Activated CD8-positive, alpha-beta memory T cell treated with anti-CD3 and anti-CD28 coated beads, Interleukin-2, amount 50 U/mL, for 24 hours (primary cell): ENCODE results near the gene TDRD12.
"Not testable (repeated sequence)": the region's sequence is repeated elsewhere in the genome, so short reads cannot be mapped to it uniquely, and the experiment has no call there.

Source experiments
- DNase-seq: peaks from one replicate; pipeline ENCODE4 v3.0.0-alpha.2; 2020; ENCODE audit errors: extremely low read depth

Gene TDRD12

GRCh38 chr19:32693151-32694108, 26.1 kb upstream of the TDRD12 start:
- not testable (repeated sequence) for DNase-seq

GRCh38 chr19:32694316-32694715, 25.3 kb upstream of the TDRD12 start:
- DNase-seq = not testable (repeated sequence)

- not testable (repeated sequence) for DNase-seq
These were observed 24.7 kb upstream of the TDRD12 start for GRCh38 chr19:32694851-32695250.

GRCh38 chr19:32695506-32695905, 24.1 kb upstream of the TDRD12 start:
- not testable (repeated sequence) for DNase-seq

GRCh38 chr19:32696771-32697170, 22.8 kb upstream of the TDRD12 start:
- DNase-seq = not testable (repeated sequence)

- DNase-seq = not testable (repeated sequence)
These were observed 19.4 kb upstream of the TDRD12 start for GRCh38 chr19:32700129-32700528.

GRCh38 chr19:32702010-32702409, 17.6 kb upstream of the TDRD12 start:
- DNase-seq = no peak

- DNase-seq = not testable (repeated sequence)
These were observed 15.6 kb upstream of the TDRD12 start for GRCh38 chr19:32704006-32704405.

GRCh38 chr19:32708457-32708856, 11.1 kb upstream of the TDRD12 start:
- no peak for DNase-seq

- DNase-seq = no peak
These were observed 10.5 kb upstream of the TDRD12 start for GRCh38 chr19:32709032-32709431.

- no peak for DNase-seq
These were observed 7.8 kb upstream of the TDRD12 start for GRCh38 chr19:32711747-32712146.

- not testable (repeated sequence) for DNase-seq
These were observed 3.4 kb upstream of the TDRD12 start for GRCh38 chr19:32716203-32716602.

GRCh38 chr19:32717496-32717895, 2.1 kb upstream of the TDRD12 start:
- no peak for DNase-seq

- DNase-seq = no peak
These were observed 1.3 kb upstream of the TDRD12 start for GRCh38 chr19:32718286-32718685.

- no peak for DNase-seq
These were observed 809 bp downstream of the TDRD12 start for GRCh38 chr19:32720216-32720935.

GRCh38 chr19:32720936-32721250, 1.3 kb downstream of the TDRD12 start:
- DNase-seq = no peak

- no peak for DNase-seq
These were observed 16.4 kb downstream of the TDRD12 start for GRCh38 chr19:32735936-32736335.

- no peak for DNase-seq
These were observed 23.5 kb downstream of the TDRD12 start for GRCh38 chr19:32743021-32743420.

- no peak for DNase-seq
These were observed 23.9 kb downstream of the TDRD12 start for GRCh38 chr19:32743447-32743846.

- DNase-seq = no peak
These were observed 25.2 kb downstream of the TDRD12 start for GRCh38 chr19:32744555-32745325.

- DNase-seq = not testable (repeated sequence)
These were observed 26.2 kb downstream of the TDRD12 start for GRCh38 chr19:32745594-32746251.
